SW480 (cell line): Measurements from ENCODE around the gene DOCK10.

Experiments used
- DNase-seq: peaks from one replicate; pipeline ENCODE4 v3.0.0-alpha.2; 2016; ENCODE audit warnings: low spot score

The DOCK10 gene

DNA sequence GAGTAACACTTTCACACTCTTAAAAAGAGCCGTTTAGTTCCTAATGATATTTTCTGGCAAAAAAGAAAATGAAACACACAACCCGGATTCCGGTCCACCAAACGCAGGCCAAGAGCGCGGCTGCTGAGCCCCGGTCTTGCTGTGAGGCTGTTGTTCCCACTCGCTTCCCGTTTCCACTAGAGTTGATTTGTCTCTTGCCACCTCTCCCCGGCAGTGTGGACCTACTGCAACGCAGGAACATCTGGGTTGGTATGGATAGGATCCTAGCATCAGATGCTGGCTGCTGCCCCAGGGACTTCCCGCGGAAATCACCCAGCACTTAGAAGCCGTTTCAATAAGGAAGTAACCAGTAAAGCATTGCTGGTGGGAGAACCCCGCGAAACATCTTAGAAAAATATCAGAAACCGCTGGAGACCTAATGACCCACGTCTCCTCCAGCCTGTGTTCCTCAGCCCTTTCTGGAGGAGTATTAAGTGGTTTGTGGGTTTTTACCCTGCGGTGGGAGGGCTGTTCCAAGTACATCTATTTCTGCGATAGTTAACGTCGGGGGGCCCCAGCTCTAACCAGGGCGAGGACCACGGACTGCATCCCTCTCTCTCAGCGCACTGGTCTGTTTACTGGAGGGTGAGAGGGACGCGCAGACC is 939 bp downstream of the DOCK10 start:
- no peak for DNase-seq

DNA sequence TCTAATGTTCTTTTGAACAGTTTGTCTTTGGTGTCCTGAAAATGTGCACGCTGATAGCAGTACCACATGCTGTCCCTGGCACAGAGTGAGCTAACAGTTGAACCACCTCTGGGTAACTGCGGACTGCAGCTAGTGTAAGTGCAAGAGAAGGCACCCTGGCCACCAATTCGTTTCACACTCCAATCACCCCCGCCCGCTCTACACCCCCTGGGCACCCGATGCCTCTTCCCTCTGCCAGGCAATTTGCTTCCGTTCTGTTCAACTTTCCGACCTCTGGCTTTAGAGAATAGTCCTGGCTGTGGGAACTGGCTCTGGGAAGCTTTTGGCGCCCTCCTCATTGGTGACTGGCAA is 1.4 kb downstream of the DOCK10 start:
- DNase-seq = no peak

DNA sequence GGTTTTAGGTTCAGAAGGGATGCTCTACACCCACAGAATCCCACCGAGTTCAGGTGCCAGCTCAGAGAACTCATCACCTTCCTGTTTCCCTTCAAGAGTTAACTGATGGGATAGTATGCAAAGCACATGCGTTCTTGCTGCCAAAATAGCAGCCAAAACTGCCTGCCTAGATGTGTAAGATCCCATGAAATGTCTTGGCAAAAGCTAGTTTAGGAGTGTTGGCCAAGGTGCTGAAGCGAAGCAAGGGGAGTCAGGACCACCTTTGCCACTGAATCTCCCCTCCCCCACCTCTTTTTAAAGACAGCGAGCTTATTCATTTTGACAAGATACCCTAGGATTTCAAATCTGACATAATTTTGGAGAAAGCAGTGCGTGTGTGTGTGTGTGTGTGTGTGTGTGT is 2.1 kb downstream of the DOCK10 start:
- DNase-seq = no peak

DNA sequence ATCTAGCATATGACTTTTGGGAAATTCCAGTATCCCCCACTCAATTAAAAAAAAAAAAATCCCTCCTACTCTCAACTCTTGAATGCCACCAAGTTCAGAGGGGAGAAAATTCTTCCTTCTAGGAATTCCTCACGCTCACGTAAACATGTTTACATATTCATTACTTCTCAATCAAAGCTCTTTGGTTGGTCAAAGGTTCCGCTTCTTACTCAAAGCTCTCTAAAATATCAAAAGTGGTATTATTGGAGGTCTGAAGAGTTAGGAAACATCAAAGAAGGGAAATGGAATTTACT is 4.1 kb downstream of the DOCK10 start:
- DNase-seq = no peak

DNA sequence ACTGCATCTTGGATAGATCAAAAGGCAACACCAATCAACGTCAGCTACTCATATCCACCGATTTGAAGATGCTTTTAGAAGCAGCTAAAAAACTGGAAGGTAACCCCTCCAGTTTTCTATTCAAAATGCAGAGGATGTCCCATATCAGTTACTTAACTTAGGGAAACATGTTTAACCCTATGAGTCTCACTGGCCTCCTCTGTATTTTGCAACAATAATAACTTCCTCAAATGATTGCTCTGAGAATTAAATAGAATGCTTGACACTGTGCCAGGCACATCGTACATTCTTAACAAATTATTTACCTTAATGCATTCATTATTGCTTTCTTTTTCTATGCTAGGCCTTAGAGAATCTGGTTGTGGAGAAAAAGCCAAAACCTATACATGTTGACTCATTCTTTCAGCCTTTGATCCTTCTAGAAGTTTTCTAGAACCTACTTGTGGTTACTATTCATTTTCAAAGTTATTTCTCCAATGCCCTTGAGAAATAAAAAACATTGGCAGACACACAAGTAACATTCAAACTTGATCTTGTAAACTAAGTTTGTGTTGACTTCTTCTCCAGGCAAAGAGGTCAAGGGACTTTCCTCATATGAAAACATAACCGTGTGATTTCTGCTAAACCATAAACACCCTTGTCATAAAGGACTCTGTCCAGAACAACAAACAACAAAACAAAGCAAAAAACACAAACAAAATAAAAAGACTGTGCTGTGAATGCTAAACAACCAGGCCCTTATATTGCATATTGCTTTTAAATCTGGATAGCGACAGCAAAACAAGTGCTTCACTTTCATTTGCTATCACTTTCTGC is 4.6 kb downstream of the DOCK10 start:
- no peak for DNase-seq

DNA sequence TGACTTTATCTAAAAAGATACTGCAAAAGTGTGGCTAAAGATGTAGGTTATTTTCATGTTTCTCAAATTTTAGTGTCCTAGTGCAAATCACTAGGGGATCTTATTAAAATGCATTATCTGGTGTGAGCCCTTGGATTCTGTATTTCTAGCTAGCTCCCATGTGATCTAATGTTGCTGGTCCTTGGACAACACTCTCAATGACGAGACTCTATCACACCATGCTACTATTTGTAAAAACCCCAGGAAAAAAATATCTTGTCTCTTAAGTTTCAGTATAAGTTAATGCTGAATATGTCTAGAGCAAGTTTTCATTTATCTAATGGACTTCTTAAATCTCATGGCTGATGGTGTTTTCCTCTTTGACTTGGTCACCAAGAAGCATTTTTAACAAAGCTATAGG is 5.8 kb downstream of the DOCK10 start:
- DNase-seq = no peak

DNA sequence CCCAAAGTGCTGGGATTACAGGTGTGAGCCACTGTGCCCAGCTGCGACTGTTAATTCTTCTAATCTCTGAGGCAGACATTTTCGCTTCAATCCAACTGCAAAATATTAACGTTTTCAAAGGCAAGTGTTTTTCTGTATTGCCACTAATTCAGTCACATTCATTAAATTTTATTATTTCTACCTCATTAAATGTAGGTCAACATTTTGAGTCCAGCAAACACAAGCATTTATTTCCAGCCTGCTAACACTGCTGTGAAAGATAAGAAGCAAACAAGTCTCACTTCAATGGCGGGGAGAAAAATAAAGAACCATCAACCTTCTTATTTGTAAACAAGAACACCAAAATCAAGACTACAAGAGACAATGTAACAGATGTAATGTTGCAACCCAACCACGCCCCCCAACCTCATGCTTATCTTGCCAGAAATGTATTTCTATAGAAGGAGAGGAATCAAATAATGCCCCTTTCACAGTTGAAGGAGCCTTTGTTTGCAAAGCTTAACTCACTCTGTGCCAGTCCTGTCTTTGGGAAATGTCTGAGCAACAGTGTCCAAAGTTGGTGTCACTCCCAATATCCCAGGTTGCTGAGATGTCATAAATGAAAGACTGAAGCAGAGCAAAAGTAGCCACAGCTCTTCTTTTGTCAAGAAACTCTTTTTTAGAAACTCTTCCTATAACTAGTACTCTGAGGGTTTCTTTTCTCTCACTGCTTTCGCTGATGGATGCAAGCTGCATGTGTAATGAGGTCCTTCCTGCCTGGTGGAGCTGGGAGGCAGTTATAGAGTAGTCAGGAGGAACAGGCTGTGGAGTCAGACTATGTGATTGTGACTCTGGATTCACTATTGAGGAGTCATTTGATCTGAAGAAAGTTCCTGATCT is 8.6 kb downstream of the DOCK10 start:
- DNase-seq = no peak

DNA sequence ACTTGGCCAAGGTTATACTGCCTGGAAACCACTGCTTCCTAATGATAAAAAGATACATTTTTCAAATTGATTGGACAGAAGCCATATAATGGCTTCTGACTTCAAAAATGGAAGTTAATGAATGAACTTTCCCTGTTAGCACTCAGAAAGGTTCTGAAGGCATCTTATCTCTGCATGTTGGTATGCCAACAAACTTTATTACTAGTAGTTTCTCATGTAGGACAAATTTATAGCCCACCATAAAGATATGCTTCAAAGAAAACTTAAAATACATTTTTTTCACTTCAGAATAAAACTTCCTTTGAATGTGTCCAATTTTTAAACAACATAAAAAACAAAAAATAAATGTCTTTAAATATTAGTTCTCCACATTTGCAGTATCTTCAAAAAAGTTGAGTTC is 10.0 kb downstream of the DOCK10 start:
- DNase-seq = no peak

DNA sequence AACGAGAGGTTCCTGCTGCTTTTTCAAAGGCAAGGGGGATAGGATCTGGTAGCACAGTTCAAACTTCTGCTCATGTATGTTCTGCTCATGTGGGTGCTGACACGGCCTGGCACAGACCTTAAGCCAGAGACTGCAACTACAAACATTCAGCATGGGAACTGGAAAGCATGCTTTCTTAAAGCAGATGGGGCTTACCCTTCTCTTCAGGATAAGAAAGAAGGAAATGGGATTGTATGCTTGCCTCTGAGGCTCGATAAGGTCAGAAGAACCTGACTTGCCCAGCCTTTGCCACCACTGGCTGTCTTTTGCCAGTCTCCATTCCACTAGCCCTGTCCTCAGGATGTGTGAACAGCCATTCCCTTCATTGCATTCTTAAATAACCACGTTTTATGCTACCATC is 10.7 kb downstream of the DOCK10 start:
- no peak for DNase-seq

DNA sequence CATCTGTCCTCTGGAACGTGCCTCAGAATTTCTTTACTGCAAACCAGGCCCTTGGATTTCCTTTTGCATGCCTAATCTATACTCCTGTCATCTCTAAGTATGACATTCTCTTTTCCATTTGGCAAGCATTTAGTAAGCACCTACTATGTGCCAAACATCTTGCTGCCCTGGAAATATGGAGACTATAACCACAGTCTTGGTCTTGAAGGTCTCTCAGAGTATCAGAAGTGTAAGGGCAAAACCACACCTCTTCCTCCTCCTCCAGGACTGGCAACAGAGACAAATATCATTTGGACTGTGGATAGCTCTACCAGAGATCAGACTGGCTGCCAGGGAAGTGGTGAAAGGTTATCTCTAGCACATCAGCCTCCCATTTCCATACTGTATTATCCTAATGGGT is 11.4 kb downstream of the DOCK10 start:
- DNase-seq = no peak

DNA sequence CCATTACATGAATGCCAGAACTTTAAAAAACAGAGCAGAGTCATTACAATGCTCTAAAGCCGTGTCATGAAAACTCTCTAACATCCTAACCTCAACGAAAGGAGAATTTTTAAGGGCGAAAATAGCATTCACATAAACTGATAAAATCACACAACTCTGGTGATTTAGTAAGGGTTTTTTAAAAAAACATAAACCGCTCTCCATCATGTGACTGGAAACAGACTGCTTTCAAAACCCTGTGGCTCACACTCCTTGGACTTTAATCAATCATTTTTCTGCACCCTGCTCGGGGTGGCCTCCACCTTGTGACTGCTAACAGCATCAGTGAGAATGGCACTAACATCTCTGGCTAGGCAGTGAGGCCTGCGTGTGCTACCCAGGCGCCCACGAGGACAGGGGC is 12.1 kb downstream of the DOCK10 start:
- no peak for DNase-seq

DNA sequence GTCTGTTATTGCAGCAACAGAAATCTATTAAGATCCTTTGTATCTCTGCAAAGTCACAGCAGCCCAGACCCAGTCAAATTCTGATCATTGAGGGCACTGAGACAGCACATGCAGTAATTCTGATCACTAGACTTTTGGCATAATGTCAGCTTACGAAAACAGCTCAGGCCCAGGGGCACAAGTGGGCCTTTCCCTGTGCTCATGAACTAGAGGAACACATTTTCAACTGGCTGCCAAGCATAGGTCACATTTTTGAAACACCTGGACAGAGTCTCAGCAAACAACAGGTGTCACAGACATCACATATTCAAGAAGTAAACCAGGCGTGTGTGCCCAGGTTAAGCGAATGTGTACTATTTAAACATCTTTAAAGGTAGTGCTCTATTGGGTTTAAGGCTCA is 13.7 kb downstream of the DOCK10 start:
- DNase-seq = no peak

DNA sequence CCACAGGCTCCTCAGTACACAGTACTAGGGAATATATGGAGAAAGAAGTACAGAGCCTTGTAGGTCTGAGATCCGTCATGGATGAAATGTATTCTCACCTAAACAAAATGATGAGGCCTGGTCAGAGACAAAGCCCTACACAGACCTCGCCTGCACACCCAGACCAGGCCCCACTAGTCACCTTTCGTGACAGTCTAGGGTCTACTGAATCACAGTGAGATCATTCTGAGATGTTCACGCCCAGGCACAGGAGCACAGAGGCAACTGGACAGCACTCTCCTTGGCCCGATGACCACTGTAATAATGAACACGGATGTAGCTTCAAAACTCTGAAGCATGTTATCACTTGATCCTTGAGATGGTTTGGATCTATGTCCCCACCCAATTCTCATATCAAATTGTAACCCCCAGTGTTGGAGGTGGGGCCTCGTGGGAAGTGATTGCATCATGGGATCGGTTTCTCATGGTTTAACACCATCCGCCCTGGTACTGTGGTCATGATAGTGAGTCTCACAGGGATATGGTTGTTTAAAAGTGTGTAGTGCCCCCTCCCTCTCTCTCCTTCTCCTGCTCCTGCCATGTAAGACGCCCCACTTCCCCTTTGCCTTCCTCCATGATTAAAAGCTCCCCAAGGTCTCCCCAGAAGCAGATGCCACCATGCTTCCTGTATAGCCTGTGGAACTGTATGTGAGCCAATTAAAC is 15.1 kb downstream of the DOCK10 start:
- DNase-seq = no peak

DNA sequence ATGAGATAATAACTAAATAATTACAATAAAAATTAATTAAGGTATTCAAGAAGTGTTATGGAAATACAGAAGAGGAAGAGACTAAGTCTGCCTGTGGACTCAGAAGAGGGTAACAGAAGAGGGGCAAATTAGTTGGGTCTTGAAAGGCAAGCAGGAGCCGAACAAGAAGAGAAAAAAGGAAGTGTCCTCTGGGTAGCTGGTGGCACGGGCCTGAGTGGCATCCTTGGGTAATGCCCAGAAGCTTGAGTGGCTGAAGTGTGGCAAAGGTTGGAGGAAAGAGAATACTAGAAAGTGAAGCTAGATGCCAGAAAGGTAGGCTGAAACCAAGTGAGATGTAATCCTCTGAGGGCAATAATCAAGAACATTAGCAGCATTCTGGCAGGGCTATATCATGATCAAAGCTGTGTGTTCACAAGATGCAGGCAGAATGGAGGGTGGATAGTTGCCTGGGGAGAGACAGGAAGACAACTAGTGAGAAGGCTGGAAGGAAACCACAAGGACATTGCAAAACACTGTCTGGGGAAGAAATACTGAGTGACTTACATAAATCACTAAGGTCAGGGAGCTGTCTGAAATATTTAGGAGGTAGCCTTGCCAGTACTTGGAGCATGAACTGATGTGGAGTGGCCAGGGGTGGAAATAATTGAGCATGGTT is 16.2 kb downstream of the DOCK10 start:
- no peak for DNase-seq

DNA sequence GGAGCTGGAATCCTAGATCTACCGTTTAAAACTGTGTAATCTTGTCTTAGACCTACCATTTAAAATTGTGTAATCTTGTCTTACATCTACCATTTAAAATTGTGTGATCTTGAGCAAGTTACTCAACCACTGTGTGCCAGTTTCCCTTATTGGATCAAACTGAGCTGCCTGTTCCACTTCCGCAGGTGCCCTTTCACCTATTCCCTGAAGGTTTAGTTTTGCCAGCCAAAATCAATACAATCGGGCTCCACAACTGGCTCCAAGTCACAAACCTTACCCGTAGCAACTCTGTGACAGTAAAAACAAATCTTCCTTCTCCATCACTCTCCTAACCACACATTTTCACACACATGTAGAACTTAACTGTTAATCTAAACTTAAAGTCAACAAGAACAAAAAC is 20.1 kb downstream of the DOCK10 start:
- DNase-seq = no peak

DNA sequence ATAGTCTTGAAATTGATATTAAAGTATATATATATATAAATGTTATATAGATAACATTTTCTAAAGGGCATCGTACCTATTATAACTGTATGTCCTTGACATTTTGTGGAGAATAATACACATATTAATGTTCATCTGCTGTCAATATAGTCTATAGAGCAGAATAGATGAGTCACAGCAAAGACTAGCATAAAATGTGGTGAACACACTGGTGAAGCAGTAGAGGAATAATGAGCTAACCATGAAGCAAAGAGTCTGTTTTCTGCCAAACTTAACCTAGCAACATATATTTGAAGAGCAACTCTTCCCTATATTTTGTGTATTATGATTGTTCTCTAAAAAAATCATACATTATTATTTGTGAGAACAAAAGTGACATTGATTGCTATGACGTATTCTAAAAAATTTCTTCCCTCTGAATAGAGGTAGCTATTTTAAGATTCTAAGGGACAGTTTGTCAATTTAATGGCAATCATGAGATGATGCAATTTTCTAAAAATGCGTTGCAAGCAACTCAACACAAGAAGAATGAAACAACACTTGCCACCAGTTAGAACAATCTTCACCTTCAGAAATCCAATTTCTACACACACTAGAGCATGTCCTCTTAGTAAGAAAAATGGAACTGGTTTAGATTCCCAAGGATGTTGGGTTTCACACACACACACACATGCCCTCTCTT is 22.0 kb downstream of the DOCK10 start:
- no peak for DNase-seq

DNA sequence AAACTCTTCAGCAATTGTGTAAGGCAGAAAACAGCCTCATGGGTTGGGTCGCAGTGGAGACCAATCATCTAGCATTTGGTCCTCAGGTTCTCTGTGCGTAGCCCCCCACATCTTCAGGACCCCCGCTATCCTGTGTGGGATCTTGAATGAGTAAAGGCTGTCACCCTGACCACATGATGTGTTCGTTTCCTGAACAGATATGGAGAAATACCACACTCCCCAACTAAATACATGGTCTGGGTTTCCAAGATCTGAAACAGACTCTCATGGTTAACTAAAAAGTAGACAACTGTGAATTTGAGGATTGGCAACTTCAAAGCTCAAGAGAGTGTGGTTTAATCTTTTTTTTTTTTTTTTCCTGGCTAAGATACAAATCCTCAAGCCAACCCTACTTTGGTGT is 23.2 kb downstream of the DOCK10 start:
- no peak for DNase-seq

DNA sequence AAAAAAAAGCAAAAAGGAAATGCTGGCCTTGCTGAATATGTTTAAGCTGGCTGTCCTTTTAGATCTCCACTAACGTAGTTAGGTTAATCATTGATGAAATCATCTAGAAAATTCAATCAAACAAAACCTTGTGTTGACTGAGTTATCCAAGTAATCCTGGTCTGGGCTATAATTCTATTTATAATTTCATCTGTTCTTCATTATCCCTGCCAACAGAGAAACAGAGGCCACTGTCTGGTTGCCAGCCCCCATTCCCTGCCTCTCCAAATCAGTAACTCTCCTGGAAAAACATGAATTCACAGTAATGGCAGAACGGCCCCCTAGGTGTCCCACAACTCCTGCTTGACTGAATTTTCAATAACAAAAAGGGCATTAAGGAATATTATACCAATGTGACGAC is 24.6 kb downstream of the DOCK10 start:
- DNase-seq = no peak

DNA sequence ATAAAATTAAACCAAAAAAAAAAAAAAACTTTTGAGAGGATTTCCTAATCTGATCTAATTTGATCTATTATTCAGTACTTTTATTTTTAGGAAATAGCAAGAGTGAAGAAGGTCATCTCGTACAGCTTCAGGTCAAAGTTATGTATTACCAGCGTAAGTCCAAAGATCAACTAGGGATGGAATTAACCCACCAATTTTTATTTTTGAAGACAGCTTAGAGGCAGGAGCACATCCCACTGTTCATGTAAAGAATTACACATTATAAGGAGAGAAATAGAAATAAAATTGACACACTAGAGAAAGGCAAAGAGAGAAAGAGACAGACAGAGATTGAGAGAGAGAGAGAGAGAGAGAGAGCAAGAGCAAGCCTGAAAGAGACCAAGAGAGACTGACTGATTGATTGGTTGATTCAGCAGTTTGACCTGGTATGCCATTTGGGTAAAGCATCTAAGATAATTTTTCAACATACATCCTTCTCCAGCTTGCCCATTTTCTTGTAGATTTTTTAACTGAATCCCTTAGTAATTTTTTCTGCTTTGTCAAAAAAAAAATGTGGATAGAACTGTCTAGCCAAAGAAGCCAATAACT is 25.1 kb downstream of the DOCK10 start:
- no peak for DNase-seq

DNA sequence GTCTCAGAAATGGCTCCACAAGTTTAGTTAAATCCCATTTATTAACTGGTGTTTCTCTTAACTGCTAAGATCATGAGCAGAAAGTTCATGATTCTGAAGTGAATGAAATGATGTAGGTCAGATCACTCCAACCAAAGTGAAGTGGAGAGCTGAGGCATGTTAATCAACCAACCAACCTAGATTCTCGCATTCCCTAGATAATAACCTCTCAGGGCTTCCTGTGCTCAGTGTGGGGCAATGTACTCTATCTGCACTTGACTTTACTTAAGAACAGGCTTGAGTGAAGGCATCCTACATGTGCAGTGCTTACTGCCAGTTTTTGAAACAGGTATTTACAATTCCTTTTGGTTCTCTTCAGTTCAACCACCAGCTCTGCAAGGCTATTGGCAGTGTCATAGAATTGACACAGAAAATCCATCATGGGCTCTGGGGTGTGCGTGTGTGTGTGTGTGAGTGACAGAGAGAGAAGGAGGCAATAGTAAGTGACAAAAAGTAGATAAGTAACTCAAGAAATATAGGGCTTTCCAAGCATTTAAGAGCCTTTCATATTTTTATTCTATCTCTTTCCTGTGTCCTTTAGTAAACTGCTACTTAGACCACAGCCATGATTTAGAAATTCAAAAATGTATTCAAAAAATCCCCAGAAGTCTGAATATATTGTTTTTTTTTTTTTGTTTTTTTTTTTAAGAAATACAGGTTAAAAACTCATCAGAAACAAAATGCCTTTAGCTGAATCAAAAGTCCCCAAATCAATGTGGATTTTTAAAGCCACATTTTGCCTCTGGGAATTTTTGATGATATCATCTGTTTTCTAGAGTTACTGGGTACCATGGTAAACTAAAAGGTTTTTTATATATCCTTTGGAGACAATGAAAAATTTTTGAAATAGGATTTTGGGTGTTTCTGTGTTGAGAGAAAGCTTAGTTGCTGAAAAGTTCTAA is 28.6 kb downstream of the DOCK10 start:
- no peak for DNase-seq
